HG03520 (cell line): Measurements from ENCODE around the gene IFNAR2.
"Not testable (repeated sequence)": the region's sequence is repeated elsewhere in the genome, so short reads cannot be mapped to it uniquely, and the experiment has no call there.

Source experiments
- ATAC-seq: cut with Tn5 transposase; IDR thresholded peaks from one replicate; pipeline ENCODE4 v1.9.1; 2021; ENCODE audit warnings: mild to moderate bottlenecking, moderate library complexity; ENCODE audit not compliant: unreplicated experiment

Gene IFNAR2

GRCh38 chr21:33241846-33242245 is 12.1 kb downstream of the IFNAR2 start:
- no peak for ATAC-seq

- ATAC-seq, result not testable (repeated sequence)
Measured at GRCh38 chr21:33242846-33243245, 13.1 kb downstream of the IFNAR2 start.

GRCh38 chr21:33244082-33244778 is 14.5 kb downstream of the IFNAR2 start:
- no peak for ATAC-seq

- no peak for ATAC-seq
Measured at GRCh38 chr21:33244779-33245105, 15.0 kb downstream of the IFNAR2 start.

GRCh38 chr21:33245289-33245918 is 15.7 kb downstream of the IFNAR2 start:
- no peak for ATAC-seq

GRCh38 chr21:33246506-33246905 is 16.8 kb downstream of the IFNAR2 start:
- ATAC-seq, result no peak

- ATAC-seq, result no peak
Measured at GRCh38 chr21:33246963-33247362, 17.2 kb downstream of the IFNAR2 start.

GRCh38 chr21:33247599-33247998 is 17.9 kb downstream of the IFNAR2 start:
- no peak for ATAC-seq

GRCh38 chr21:33249331-33250002 is 19.7 kb downstream of the IFNAR2 start:
- ATAC-seq, result no peak

GRCh38 chr21:33251119-33251518 is 21.4 kb downstream of the IFNAR2 start:
- ATAC-seq, result no peak

- ATAC-seq, result not testable (repeated sequence)
Measured at GRCh38 chr21:33253382-33253781, 23.6 kb downstream of the IFNAR2 start.

GRCh38 chr21:33254766-33255165 is 25.0 kb downstream of the IFNAR2 start:
- ATAC-seq, result no peak

GRCh38 chr21:33255404-33255803 is 25.7 kb downstream of the IFNAR2 start:
- ATAC-seq, result no peak

GRCh38 chr21:33256019-33256418 is 26.3 kb downstream of the IFNAR2 start:
- ATAC-seq, result no peak

GRCh38 chr21:33257094-33257803 is 27.5 kb downstream of the IFNAR2 start:
- no peak for ATAC-seq

- no peak for ATAC-seq
Measured at GRCh38 chr21:33258475-33258874, 28.7 kb downstream of the IFNAR2 start.

GRCh38 chr21:33259428-33259827 is 29.7 kb downstream of the IFNAR2 start:
- ATAC-seq, result no peak

- no peak for ATAC-seq
Measured at GRCh38 chr21:33259995-33260394, 30.3 kb downstream of the IFNAR2 start.

GRCh38 chr21:33261635-33262034 is 31.9 kb downstream of the IFNAR2 start:
- no peak for ATAC-seq

- no peak for ATAC-seq
Measured at GRCh38 chr21:33262921-33263320, 33.2 kb downstream of the IFNAR2 start.

GRCh38 chr21:33264561-33264960 is 34.8 kb downstream of the IFNAR2 start:
- no peak for ATAC-seq

- ATAC-seq, result peak; percentile 38
Measured at GRCh38 chr21:33265664-33266049, 35.9 kb downstream of the IFNAR2 start.
